ENCODE results near the gene SHF.
"Not testable (repeated sequence)": the region's sequence is repeated elsewhere in the genome, so short reads cannot be mapped to it uniquely, and the experiment has no call there.

SHF gene

DNA sequence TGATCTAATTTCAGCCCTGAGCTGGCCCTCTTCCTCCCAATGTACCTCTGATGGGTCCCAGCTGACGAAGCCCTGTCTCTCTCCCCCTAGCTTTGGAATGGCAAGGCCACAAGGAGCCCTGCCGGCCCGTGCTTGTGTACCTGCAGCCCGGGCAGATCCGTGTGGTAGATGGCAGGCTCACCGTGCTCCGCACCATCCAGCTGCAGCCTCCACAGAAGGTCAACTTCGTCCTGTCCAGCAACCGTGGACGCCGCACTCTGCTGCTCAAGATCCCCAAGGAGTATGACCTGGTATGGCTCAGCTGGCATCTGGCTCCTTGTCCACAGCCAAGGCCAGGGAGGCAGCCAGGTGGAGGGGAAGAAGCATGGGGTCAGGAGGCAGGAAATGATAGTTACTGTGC is 43.8 kb downstream of the SHF start:
- no peak for DNase-seq

GRCh38 chr15:45143056-45143455 is 44.7 kb downstream of the SHF start:
- no peak for DNase-seq

DNA sequence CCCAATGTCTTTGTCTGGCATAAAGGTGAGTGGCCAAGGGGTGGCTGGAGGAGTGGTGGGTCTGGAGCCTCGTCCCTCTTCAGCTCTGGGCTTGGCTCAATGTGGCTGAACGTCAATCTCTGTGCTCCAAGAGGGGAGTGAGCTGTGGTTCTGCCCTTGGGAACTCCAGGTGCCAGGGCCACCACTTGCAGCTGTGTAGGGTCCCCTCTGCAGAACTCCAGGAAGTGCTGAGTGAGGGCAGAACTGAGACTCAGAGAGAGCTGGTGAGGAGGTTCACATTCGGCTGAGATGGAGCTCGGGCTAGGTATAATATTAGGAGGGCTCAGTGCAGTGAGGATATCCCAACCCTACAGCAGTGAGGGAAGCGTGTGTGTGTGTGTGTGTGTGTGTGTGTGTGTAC is 46.4 kb downstream of the SHF start:
- DNase-seq: no peak

GRCh38 chr15:45140557-45141250 is 47.1 kb downstream of the SHF start:
- DNase-seq: no peak

DNA sequence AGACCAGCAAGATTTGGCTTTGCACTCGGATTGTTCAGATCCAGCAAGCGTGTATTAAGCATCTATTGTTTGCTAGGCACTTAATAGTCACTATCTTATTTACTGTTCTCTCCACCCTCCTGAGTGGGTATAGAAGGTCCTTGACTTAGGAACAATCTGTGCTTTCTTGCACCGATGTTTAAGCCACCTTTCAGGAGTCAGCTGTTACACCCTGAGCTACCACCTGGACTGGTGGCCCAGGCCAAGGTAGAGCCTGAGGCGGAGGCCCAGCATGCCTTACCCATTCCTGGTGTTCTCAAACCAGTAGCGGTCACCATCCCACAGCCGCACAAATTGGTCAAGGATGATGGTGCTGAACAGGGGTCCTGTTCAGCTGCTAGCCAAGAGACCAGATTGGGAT is 48.0 kb downstream of the SHF start:
- no peak for DNase-seq

DNA sequence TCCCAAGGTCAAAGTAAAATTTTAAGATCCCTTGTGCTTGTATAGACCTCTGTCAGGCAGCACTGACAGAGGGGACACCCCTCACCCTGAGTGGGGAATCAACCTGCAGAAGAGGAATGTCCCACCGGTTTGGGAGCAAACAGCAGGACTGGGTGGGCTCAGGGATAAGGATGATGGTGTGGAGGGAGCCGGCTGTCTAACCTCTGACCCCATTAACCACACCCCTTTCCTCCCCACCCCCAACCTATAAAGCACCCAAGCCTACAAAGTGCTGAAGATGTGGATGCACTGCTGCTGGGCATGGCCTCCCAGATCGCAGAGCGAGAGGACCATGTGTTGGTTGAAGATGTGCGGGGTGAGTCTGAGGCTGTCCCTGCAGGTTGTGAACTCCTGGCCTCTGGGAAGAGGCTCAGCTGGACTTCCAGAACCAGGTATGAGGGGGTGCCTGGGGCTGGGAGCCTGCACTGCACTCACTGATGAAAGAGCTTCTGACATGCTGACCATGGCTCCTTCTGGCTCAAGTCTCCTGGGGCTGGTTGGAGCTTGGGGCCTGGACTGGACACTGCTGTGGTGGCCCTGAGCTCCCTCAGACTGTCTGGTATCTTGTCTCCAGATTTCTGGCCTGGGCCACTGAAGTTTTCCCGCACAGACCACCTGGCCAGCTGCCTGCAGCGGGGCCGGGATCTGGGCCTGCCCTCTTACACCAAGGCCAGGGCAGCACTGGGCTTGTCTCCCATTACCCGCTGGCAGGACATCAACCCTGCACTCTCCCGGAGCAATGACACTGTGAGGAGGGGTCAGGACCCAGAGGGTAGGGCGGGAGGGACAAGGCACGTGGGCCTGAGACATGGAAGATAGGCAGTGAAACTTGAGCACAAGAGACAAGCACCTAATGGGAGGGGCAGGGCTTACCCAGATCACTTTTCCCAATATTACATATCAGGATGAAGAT is 48.7 kb downstream of the SHF start:
- no peak for DNase-seq

DNA sequence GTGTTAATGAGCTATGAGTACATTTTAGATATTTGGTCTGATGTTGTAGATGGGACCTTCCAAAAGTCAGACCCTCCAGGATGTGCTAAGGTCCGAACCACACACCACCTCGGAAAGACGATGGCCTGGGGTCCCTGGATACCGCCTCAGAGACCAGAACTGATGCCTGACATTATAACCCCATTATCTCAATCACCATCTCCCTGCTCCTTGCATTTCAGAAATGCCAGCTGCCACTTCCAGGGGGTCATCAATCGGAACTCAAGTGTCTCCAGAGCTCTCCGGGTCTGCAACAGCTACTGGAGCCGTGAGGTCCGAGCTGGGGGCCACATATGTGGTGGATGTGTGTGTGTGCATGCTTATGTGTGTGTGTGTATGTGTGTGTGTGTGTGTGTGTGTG is 50.1 kb downstream of the SHF start:
- no peak for DNase-seq

- peak in 1 of 2 experiments; percentile 32 for DNase-seq
Measured at GRCh38 chr15:45136378-45136764, 51.4 kb downstream of the SHF start.

GRCh38 chr15:45135705-45136377 is 51.9 kb downstream of the SHF start:
- not testable (repeated sequence) for DNase-seq

DNA sequence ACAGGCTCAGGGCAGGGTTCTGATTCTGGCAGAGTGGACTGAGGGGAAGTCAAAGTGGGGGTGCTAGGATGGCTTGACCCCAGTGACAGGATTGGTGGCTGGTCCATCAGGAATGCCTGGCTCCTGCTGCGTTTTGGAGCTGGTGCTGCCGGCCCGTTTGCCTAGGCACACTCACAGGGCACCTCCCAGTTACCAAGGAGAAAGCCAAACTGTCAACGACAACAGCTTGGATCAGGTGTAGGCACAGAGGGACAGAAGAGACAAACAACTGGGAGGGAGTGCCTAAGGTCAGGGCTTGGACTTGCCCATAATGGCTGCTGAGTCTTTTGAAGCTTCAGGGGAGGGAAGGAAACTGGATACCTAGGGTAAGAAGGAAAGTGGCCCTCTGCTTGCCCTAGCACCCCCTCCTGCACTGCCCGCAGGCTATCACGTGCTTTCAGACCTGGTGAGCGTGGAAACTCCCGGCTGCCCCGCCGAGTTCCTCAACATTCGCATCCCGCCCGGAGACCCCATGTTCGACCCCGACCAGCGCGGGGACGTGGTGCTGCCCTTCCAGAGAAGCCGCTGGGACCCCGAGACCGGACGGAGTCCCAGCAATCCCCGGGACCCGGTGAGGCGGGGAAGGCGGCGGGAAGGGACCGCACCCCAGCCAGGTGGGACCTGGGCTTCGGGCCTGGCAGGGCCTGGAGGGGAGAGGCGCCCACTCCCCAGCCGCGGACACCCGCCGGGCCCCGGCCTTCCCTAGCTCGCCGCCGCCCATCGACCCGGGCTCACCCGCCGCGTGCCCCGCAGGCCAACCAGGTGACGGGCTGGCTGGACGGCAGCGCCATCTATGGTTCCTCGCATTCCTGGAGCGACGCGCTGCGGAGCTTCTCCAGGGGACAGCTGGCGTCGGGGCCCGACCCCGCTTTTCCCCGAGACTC is 52.8 kb downstream of the SHF start:
- DNase-seq: peak in 1 of 2 experiments; percentile 34

DNA sequence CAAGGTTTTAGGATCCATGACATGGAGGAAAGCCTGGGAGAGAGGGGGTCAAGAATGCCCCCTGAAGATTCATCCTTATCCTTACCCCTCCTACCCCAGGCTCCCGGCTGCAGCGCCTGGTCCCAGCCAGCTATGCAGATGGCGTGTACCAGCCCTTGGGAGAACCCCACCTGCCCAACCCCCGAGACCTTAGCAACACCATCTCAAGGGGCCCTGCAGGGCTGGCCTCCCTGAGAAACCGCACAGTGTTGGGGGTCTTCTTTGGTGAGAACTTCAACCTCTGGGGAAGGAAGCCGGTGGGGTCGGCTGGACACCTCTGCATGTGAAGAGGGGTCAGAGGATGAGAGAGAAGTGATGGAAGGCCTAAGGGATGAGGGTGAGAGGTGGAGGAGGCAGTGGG is 53.7 kb downstream of the SHF start:
- no peak for DNase-seq

GRCh38 chr15:45133561-45133920 is 54.2 kb downstream of the SHF start:
- no peak for DNase-seq

DNA sequence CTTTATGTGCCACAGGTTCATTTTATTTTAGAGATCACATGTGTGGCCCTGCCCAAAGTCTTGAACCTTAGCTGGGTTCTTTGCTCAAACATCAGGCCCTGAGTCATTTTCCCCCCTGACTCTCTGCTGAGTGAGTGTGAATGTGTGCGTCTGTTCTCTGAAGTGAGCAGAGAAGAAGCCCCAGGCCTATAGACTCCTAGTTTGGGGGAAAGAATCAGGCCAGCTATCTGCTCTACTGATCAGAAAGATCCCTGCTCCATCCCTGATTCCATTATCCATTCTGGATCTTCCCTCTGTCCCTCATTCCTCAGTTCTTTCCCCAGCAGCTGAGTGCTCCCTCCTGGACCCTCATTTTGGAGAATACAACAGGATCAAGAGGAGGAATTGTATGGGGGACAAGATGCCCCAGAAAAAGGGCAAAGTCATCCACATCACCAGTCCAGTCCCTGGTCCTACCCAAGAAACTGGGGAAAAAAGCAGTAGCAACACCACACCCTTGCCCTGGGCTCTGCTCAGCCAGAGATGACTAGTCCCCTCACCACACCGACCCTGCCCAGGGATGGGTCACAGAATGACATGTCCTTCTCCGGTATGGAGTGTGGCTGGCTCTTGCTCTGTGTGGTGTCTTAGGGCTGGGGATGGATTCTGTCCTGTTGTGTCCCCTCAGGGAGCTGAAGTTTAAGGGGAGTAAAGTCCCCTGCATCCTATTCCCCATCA is 54.8 kb downstream of the SHF start:
- DNase-seq: no peak

- no peak for DNase-seq
Measured at GRCh38 chr15:45131510-45131909, 56.3 kb downstream of the SHF start.

GRCh38 chr15:45130291-45131000 is 57.3 kb downstream of the SHF start:
- no peak for DNase-seq

DNA sequence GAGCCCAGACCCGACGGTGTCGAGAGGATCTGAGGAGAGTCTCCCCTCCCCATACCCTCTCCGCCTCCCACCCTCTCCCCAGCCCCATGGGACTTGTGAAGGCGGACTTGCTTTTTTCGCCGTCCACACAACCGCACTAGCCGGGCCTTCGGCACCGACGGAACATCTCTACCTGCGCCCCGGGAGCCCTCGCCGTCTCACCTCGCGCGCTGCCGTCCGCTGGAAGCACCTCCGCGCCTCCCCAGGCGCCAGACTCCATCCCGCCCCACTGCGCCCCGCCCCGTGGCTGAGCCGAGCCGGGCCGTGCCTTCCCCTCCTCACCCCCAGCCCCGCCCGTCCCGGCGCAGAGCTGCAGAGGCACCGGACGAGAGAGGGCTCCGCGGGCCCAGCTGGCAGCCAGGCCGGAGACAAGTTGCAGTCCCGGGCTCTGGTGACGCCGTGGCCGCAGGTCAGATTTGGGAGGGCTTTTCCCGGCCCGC is 58.1 kb downstream of the SHF start, which contains the start of the genes DUOX1 and DUOXA1:
Gene DUOX1, plus strand, starts transcription at position 344 of the 479 bp plus-strand sequence. CDS start 1,973 bp downstream, outside the sequence.
Gene DUOXA1, minus strand, starts transcription at position 229 of the 479 bp plus-strand sequence. CDS start 6,865 bp downstream, outside the sequence.
- DNase-seq: peak; percentile 49 to 56

DNA sequence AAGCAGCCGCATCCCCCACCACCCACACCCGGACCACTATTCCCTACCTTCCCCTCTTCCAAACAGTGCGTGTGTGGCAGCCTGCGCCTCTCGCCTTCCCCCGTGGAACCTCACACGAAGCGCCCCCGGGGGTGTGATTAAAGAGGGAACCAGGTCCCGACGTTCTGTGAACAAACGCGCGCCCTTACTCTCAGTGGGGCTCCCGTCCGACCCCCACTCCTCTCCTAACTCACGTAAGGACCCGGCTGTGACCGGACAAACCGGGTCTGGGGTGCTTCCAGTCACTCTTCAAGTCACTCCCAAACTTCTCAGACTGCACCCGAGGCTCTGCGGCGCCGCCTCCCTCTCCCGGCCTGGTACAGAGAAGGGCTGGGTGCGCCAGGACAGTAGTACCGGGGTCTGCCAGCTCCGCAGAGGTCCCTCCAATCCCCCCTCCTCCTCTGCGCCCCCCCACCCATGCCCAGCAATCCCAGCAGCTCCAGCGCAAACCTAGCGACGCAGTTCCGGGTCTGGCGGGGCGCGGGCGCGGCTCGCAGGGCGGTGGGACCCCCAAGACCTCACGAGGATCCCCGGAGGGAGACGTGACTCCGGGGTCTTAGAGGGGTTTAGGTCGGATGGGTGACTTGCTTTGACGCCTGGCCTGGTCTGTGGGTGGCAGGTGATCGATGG is 58.7 kb downstream of the SHF start:
- DNase-seq: no peak

DNA sequence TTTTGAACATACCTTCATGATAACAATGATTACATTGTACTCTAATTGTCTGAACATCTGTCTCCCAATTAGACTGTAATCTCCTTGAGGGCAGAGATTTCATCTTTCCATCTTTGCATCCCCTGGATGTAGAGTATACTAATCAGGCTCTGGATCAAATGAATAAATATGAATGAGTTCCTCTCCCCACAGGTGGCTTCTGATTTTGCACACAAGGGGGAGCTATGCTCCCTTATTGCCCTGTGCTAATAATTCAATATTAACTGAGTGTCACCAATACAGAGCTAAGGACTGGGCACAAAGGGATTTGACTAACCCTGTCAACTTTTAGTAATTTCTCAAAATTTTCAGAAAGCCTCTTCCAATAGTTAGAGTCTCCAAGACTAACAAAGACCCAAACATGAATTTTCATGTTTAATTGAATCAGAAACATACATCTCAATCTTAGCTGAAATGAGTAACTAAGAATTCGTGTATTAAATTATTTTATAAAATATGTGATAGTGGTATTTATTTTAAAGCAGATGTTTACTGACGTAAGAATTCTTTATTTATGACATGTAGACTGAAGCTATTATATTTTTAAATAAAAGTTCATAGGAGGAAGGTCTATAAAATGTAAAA is 61.1 kb downstream of the SHF start:
- DNase-seq: peak; percentile 35 to 46

- DNase-seq: no peak
Measured at GRCh38 chr15:45123397-45123796, 64.4 kb downstream of the SHF start.

- no peak for DNase-seq
Measured at GRCh38 chr15:45122719-45123118, 65.0 kb downstream of the SHF start.
